Sigmoid colon (tissue), 7 donors: Measurements from ENCODE around the gene SDCCAG8. TPM values are rescaled to one million over a fixed set of nuclear protein-coding genes. Genes with fewer than 3 reads are reported as not detected.

Experiments used
- DNase-seq: peaks from one replicate; pipeline ENCODE4 v3.0.0-alpha.2; 2019
- H3K27ac ChIP-seq, 4 donors: fragments of 200-600 bp; sonication (generic); one replicate each; pipeline ENCODE4 v1.5.1; 2016 to 2019; ENCODE audit warnings: mild to moderate bottlenecking in 1 of 4
- H3K27me3 ChIP-seq, 3 donors: fragments of 200-600 bp; sonication (generic); one replicate each; pipeline ENCODE4 v1.5.1; 2019; ENCODE audit warnings: mild to moderate bottlenecking in 1 of 3
- H3K36me3 ChIP-seq, 4 donors: fragments of 200-600 bp; sonication (generic); one replicate each; pipeline ENCODE4 v1.5.1; 2016 to 2019
- H3K4me1 ChIP-seq, 4 donors: fragments of 200-600 bp; sonication (generic); one replicate each; pipeline ENCODE4 v1.5.1; 2017 to 2019
- H3K4me3 ChIP-seq, 4 donors: fragments of 200-600 bp; sonication (generic); one replicate each; pipeline ENCODE4 v1.5.1; 2017 to 2019; ENCODE audit warnings: mild to moderate bottlenecking in 2 of 4, moderate library complexity in 1 of 4
- H3K9me3 ChIP-seq, 4 donors: fragments of 200-600 bp in 3 of 4; sonication (generic) in 3 of 4; one replicate each; pipeline versions ENCODE4 v1.5.1 to v1.6.1; 2013 to 2019
- CTCF ChIP-seq, 4 experiments: fragments of 450-650 bp in 3 of 4; fragments of 200-600 bp in 1 of 4; IDR thresholded peaks; one replicate each; pipeline ENCODE4 v1.5.1; 2016 to 2019; ENCODE audit warnings: antibody characterized with exemption in 4 of 4, mild to moderate bottlenecking in 3 of 4, moderate library complexity in 2 of 4
- EP300 ChIP-seq, 4 donors: sonication (generic); formaldehyde crosslinking; IDR thresholded peaks; one replicate each; pipeline ENCODE4 v1.6.1; 2017; ENCODE audit warnings: antibody characterized with exemption in 4 of 4
- POLR2A ChIP-seq, 2 donors: fragments of 450-650 bp; IDR thresholded peaks; one replicate each; pipeline ENCODE4 v1.6.1; 2016; ENCODE audit warnings: antibody characterized with exemption in 2 of 2, mild to moderate bottlenecking in 2 of 2, moderate library complexity in 2 of 2
- POLR2AphosphoS5 ChIP-seq, 4 donors: sonication (generic); formaldehyde crosslinking; IDR thresholded peaks; one replicate each; pipeline ENCODE4 v1.6.1; 2017; ENCODE audit warnings: antibody characterized with exemption in 4 of 4
- WGBS, 2 donors: extraction: QIAGEN DNeasy Blood & Tissue Kit; methylation state at CpG; one replicate each; pipeline ENCODE4 v1.1.7; 2013; 5-methylcytosine and 5-hydroxymethylcytosine counted together
- intact Hi-C: fragments of 100-400 bp; cut with DNase I; formaldehyde crosslinking; loops from one replicate; pipeline ENCODE4 v1.15.1; 2023
- polyA plus RNA-seq, 3 donors: library from polyadenylated mRNA; stranded (reverse); fragments of 200-250 nt; gene quantifications; one replicate each; pipeline ENCODE4 v1.2.3, GENCODE V29; 2013
- total RNA-seq, 4 donors: library from RNA; depleted of rRNA; stranded (reverse); fragments of >200 nt; gene quantifications; one replicate each; pipeline ENCODE4 v1.1.0, GENCODE V29; 2016
- donor health status: healthy with polysubstance abuse.
- donor health status: Bipolar disorder and iron deficiency.
- donor health status: healthy.

Gene SDCCAG8
- total and polyA plus RNA-seq, 7 donors: 15.6 to 49.7 (median 30.3) TPM

GRCh38 chr1:243313635-243314536 lies 58.0 kb downstream of the SDCCAG8 start:
- Histone ChIP-seq H3K36me3 (peaks cover 0 to 35% (median 6%) of the 10 kb centered on the region in 4 donors), H3K27ac (no peak overlapping the region), H3K4me3 (no peak overlapping the region), H3K27me3 (no peaks in the 10 kb centered on the region), H3K4me1 (no peaks in the 10 kb centered on the region), H3K9me3 (no peaks in the 10 kb centered on the region)
- no peak for DNase-seq
- WGBS, 2 donors: 87 to 92% methylated on average over 6 of the region's 6 CpGs
- intact Hi-C loops: no loop called here
- no peak for TF ChIP-seq POLR2AphosphoS5 (IDR thresholded peaks at IDR 0.05)
- no peak for TF ChIP-seq CTCF (IDR thresholded peaks at IDR 0.05)
- no peak for TF ChIP-seq POLR2A (IDR thresholded peaks at IDR 0.05)
- no peak for TF ChIP-seq EP300 (IDR thresholded peaks at IDR 0.05)

GRCh38 chr1:243315455-243315854 lies 59.6 kb downstream of the SDCCAG8 start:
- no peak overlapping the region for H3K27ac ChIP-seq
- H3K4me1 ChIP-seq: no peaks in the 10 kb centered on the region
- WGBS, 2 donors: 58 to 69% methylated on average over 1 of the region's 1 CpG
- no peak for DNase-seq
- peaks cover 0 to 34% (median 6%) of the 10 kb centered on the region in 4 donors for H3K36me3 ChIP-seq
- intact Hi-C loops: no loop called here
- H3K27me3 ChIP-seq: no peaks in the 10 kb centered on the region
- no peak overlapping the region for H3K4me3 ChIP-seq
- no peak for TF ChIP-seq EP300 (IDR thresholded peaks at IDR 0.05)
- no peak for TF ChIP-seq POLR2AphosphoS5 (IDR thresholded peaks at IDR 0.05)
- no peak for TF ChIP-seq CTCF (IDR thresholded peaks at IDR 0.05)
- no peak for TF ChIP-seq POLR2A (IDR thresholded peaks at IDR 0.05)
- no peaks in the 10 kb centered on the region for H3K9me3 ChIP-seq

- intact Hi-C loops: no loop called here
- Histone ChIP-seq H3K4me1 (no peaks in the 10 kb centered on the region), H3K27ac (no peak overlapping the region), H3K4me3 (no peak overlapping the region), H3K27me3 (no peaks in the 10 kb centered on the region), H3K36me3 (peaks cover 0 to 34% (median 6%) of the 10 kb centered on the region in 4 donors), H3K9me3 (no peaks in the 10 kb centered on the region)
- TF ChIP-seq POLR2A (IDR thresholded peaks at IDR 0.05) (no peak), CTCF (IDR thresholded peaks at IDR 0.05) (no peak), EP300 (IDR thresholded peaks at IDR 0.05) (no peak), POLR2AphosphoS5 (IDR thresholded peaks at IDR 0.05) (no peak)
- DNase-seq: no peak
These were observed 60.1 kb downstream of the SDCCAG8 start for GRCh38 chr1:243315893-243316292.

GRCh38 chr1:243316366-243316989 lies 60.6 kb downstream of the SDCCAG8 start:
- Histone ChIP-seq H3K9me3 (no peaks in the 10 kb centered on the region), H3K27ac (no peak overlapping the region), H3K36me3 (peaks cover 0 to 34% (median 6%) of the 10 kb centered on the region in 4 donors), H3K4me3 (no peak overlapping the region), H3K27me3 (no peaks in the 10 kb centered on the region), H3K4me1 (no peaks in the 10 kb centered on the region)
- no peak for DNase-seq
- intact Hi-C loops: no loop called here
- TF ChIP-seq POLR2A (IDR thresholded peaks at IDR 0.05) (no peak), EP300 (IDR thresholded peaks at IDR 0.05) (no peak), CTCF (IDR thresholded peaks at IDR 0.05) (no peak), POLR2AphosphoS5 (IDR thresholded peaks at IDR 0.05) (no peak)
- 86 to 90% methylated on average over 12 of the region's 12 CpGs for WGBS, 2 donors
